ENCODE results near the gene OTUB1. TPM values are rescaled to one million over a fixed set of nuclear protein-coding genes. Genes with fewer than 3 reads are reported as not detected.

Gene OTUB1
- total RNA-seq, 2 donors from 2014 or later, result 87.7 to 95.1 TPM

DNA sequence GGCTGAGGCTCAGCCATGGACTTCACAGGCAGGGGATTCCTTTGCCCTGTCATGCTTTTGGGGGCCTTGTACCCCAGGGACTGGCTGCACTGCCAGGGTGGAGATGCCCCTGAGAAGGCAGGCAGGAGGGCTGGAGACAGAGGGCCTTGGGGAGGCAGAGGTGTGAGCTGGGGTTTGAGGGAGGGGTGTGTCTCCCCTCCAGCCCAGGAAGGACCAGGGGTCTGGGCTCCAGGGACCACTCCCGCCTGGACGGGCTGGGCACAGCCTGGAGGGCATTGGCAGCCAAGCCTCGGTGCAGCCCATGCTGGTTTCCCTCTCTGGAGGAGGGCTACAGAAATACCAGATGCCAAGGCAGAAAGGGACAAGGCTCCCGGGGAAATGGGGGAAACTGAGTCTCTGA lies 19.5 kb downstream of the OTUB1 start:
- no peaks in the 10 kb centered on the region for H3K9me3 ChIP-seq (ENCODE audit: control insufficient read depth, low read length)
- peaks cover 6% of the 10 kb centered on the region for H3K9me3 Mint-ChIP-seq
- WGBS, 2 experiments (ENCODE audit: insufficient coverage in 1 of 2, insufficient read length in 1 of 2), result 91% methylated on average over 4 of the region's 4 CpGs; no CpG with 5 or more reads in 1 of the 2 experiments
- H3K4me1 ChIP-seq (ENCODE audit: control insufficient read depth, insufficient read depth, low read length), result peaks cover 3% of the 10 kb centered on the region
- TF ChIP-seq, protein P1, sequence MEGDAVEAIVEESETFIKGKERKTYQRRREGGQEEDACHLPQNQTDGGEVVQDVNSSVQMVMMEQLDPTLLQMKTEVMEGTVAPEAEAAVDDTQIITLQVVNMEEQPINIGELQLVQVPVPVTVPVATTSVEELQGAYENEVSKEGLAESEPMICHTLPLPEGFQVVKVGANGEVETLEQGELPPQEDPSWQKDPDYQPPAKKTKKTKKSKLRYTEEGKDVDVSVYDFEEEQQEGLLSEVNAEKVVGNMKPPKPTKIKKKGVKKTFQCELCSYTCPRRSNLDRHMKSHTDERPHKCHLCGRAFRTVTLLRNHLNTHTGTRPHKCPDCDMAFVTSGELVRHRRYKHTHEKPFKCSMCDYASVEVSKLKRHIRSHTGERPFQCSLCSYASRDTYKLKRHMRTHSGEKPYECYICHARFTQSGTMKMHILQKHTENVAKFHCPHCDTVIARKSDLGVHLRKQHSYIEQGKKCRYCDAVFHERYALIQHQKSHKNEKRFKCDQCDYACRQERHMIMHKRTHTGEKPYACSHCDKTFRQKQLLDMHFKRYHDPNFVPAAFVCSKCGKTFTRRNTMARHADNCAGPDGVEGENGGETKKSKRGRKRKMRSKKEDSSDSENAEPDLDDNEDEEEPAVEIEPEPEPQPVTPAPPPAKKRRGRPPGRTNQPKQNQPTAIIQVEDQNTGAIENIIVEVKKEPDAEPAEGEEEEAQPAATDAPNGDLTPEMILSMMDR (conservative IDR thresholded peaks at IDR 0.05), result no peak
- no peaks in the 10 kb centered on the region for H3K36me3 ChIP-seq (ENCODE audit: control insufficient read depth, insufficient read depth, low read length)
- peaks cover 93% of the 10 kb centered on the region for H3K27me3 Mint-ChIP-seq (ENCODE audit: insufficient read depth)
- H3K4me3 ChIP-seq (ENCODE audit: low read length), result no peak overlapping the region
- no peak overlapping the region for H3K9ac ChIP-seq (ENCODE audit: extremely low read depth, low read length, poor library complexity, severe bottlenecking)
- peaks cover 14% of the 10 kb centered on the region for H3K4me1 Mint-ChIP-seq
- no peak overlapping the region for H3K27ac ChIP-seq (ENCODE audit: low read depth, low read length)
- peaks cover 57% of the 10 kb centered on the region for H3K27me3 ChIP-seq (ENCODE audit: control insufficient read depth, insufficient read depth, low read length, poor library complexity, severe bottlenecking)
- no peak overlapping the region for H3K4me3 Mint-ChIP-seq
- no peak overlapping the region for H3K27ac Mint-ChIP-seq
- no peak for DNase-seq
- H3K36me3 Mint-ChIP-seq (ENCODE audit: low read depth), result no peaks in the 10 kb centered on the region

DNA sequence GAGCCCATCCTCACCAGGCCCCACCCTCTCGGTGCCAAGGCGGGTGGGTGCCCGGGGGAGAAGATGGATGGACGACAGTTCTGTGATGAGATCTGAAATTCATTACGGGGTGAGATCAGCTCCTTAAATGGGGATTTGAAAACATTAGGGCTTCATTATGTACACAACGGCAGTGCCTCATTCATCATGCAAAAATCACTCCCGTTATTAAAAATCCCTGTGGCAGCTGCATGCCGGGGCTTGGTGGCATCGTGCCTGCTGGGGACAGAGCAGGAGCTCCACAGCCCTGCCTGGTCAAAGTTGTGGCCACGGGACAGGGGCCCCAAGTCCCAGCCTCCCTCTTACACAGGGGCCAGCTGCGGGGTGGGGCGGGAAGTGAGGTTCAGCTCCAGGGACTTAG lies 20.2 kb downstream of the OTUB1 start:
- Histone ChIP-seq H3K36me3 (ENCODE audit: control insufficient read depth, insufficient read depth, low read length) (no peaks in the 10 kb centered on the region), H3K9ac (ENCODE audit: extremely low read depth, low read length, poor library complexity, severe bottlenecking) (no peak overlapping the region), H3K27ac (ENCODE audit: low read depth, low read length) (no peak overlapping the region), H3K27me3 (ENCODE audit: control insufficient read depth, insufficient read depth, low read length, poor library complexity, severe bottlenecking) (peaks cover 50% of the 10 kb centered on the region), H3K4me1 (ENCODE audit: control insufficient read depth, insufficient read depth, low read length) (peaks cover 3% of the 10 kb centered on the region), H3K9me3 (ENCODE audit: control insufficient read depth, low read length) (no peaks in the 10 kb centered on the region), H3K4me3 (ENCODE audit: low read length) (no peak overlapping the region)
- no peak overlapping the region for H3K27ac Mint-ChIP-seq
- no peak for DNase-seq
- WGBS, 2 experiments (ENCODE audit: insufficient coverage in 1 of 2, insufficient read length in 1 of 2), result 86 to 91% methylated on average over 9 to 12 of the region's 12 CpGs
- peaks cover 9% of the 10 kb centered on the region for H3K9me3 Mint-ChIP-seq
- TF ChIP-seq, protein P1 (conservative IDR thresholded peaks at IDR 0.05), result no peak
- H3K4me1 Mint-ChIP-seq, result peaks cover 14% of the 10 kb centered on the region
- H3K27me3 Mint-ChIP-seq (ENCODE audit: insufficient read depth), result peaks cover 89% of the 10 kb centered on the region
- no peak overlapping the region for H3K4me3 Mint-ChIP-seq
- no peaks in the 10 kb centered on the region for H3K36me3 Mint-ChIP-seq (ENCODE audit: low read depth)

DNA sequence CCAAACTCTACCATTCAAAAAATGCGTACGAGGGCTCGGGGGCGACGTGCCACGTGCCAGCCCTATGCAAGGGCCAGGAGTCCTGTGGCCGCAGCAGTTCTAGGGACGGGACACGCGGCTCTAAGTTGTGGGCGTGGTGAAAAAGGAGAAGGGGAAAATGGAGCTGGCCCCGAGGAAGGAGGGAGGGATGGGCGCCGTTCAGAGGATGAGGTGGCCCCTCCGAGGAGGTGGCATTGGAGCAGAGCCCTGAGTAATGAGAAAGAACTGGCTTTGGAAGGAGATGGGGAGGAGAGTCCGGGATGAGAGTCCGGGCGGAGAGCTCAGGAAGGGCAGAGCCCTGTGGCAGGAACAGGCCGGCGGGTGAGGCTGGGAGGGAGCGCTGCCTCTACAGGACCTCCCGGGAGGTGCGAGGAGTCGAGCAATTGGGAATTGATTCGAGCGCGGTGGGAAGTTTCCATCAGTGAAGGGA lies 21.0 kb downstream of the OTUB1 start:
- DNase-seq, result peak; percentile 79
- Mint-ChIP-seq H3K4me3 (peak overlapping the region; percentile 41), H3K27ac (peak overlapping the region; percentile 28), H3K36me3 (ENCODE audit: low read depth) (no peaks in the 10 kb centered on the region), H3K27me3 (ENCODE audit: insufficient read depth) (peaks cover 89% of the 10 kb centered on the region), H3K4me1 (peaks cover 14% of the 10 kb centered on the region), H3K9me3 (peaks cover 12% of the 10 kb centered on the region)
- no peaks in the 10 kb centered on the region for H3K36me3 ChIP-seq (ENCODE audit: control insufficient read depth, insufficient read depth, low read length)
- WGBS, 2 experiments (ENCODE audit: insufficient coverage in 1 of 2, insufficient read length in 1 of 2), result 5 to 7% methylated on average over 17 to 27 of the region's 27 CpGs
- peak overlapping the region; percentile 58 for H3K4me3 ChIP-seq (ENCODE audit: low read length)
- H3K4me1 ChIP-seq (ENCODE audit: control insufficient read depth, insufficient read depth, low read length), result peaks cover 3% of the 10 kb centered on the region
- no peak overlapping the region for H3K27ac ChIP-seq (ENCODE audit: low read depth, low read length)
- H3K9me3 ChIP-seq (ENCODE audit: control insufficient read depth, low read length), result no peaks in the 10 kb centered on the region
- no peak overlapping the region for H3K9ac ChIP-seq (ENCODE audit: extremely low read depth, low read length, poor library complexity, severe bottlenecking)
- peaks cover 44% of the 10 kb centered on the region for H3K27me3 ChIP-seq (ENCODE audit: control insufficient read depth, insufficient read depth, low read length, poor library complexity, severe bottlenecking)
- TF ChIP-seq, protein P1 (conservative IDR thresholded peaks at IDR 0.05), result no peak
